VCaP (cell line): Measurements from ENCODE around the gene POLH.
"Not testable (repeated sequence)": the region's sequence is repeated elsewhere in the genome, so short reads cannot be mapped to it uniquely, and the experiment has no call there.

ENCODE experiments used
- H3K27ac ChIP-seq: fragments of 450-650 bp; 2 replicates; pipeline ENCODE4 v1.5.1; 2017
- TF ChIP-seq, protein P1 (sequence below): fragments of 450-650 bp; conservative IDR thresholded peaks from 2 replicates; pipeline ENCODE4 v1.5.1; 2017; ENCODE audit warnings: mild to moderate bottlenecking, moderate library complexity

The POLH gene

DNA sequence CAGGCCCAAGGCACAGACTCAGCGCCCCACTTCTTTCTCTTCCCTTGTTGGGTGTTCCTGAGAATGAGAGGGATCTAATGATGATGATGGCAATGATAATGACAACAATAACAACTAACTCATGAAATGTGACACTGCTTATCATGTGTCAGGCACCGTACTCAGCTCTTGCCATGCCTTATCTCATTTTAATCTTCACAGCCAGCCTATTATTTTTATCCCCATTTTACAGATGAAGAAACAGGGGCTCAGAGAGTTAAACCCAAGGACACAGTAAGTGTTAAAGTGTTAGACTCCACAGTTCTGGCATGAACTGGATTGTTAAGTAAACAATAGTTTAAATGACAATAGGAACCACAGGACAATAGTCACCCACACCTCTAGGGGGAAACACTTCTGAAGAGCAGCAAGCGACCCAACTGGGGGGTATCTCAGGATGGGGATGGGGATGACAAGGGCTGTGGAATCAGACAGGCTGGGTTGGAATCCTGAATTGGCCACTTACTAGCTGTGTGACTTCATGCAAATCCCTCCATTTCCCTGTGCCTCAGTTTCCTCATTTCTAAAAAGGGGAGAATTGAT, 81.3 kb downstream of the POLH start:
- TF ChIP-seq, protein P1, sequence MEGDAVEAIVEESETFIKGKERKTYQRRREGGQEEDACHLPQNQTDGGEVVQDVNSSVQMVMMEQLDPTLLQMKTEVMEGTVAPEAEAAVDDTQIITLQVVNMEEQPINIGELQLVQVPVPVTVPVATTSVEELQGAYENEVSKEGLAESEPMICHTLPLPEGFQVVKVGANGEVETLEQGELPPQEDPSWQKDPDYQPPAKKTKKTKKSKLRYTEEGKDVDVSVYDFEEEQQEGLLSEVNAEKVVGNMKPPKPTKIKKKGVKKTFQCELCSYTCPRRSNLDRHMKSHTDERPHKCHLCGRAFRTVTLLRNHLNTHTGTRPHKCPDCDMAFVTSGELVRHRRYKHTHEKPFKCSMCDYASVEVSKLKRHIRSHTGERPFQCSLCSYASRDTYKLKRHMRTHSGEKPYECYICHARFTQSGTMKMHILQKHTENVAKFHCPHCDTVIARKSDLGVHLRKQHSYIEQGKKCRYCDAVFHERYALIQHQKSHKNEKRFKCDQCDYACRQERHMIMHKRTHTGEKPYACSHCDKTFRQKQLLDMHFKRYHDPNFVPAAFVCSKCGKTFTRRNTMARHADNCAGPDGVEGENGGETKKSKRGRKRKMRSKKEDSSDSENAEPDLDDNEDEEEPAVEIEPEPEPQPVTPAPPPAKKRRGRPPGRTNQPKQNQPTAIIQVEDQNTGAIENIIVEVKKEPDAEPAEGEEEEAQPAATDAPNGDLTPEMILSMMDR, result no peak
- H3K27ac ChIP-seq, result no peak overlapping the region

DNA sequence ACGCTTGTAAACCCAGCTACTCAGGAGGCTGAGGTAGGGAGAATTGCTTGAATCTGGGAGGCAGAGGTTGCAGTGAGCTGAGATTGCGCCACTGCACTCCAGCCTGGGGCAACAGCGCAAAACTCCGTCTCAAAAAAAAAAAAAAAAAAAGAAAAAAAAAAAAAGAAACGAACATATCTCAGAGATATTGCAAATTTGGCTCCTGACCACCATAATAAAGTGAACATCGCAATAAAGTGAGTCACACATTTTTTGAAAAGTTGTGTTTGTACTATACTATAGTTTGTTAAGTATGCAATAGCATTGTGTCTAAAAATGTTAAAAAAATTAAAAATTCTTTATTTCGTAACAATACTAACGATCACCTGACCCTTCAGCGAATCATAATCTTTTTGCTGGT, 82.2 kb downstream of the POLH start:
- no peak overlapping the region for H3K27ac ChIP-seq
- TF ChIP-seq, protein P1, result no peak

DNA sequence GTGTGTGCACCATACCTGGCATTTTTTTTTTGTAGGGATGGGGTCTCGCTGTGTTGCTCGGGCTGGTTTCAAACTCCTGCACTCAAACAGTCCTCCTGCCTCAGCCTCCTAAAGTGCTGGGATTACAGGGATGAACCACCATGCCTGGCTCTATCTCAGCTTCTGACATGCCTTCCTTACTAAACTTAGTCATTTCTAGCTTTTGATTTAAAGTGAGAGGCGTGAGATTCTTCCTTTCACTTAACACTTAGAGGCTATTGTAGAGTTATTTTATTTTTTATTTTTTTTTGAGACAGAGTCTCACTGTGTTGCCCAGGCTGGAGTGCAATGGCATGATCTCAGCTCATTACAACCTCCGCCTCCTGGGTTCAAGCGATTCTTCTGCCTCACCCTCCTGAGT, 87.0 kb downstream of the POLH start:
- H3K27ac ChIP-seq, result not testable (repeated sequence)
